Measurements from ENCODE around the gene ATAD3C.

- TF ChIP-seq POLR2A (IDR thresholded peaks at IDR 0.05), result no peak
- TF ChIP-seq CTCF (IDR thresholded peaks at IDR 0.05 in 8 of 11, conservative IDR thresholded peaks at IDR 0.05 in 3 of 11), result no peak
- TF ChIP-seq POLR2AphosphoS5 (IDR thresholded peaks at IDR 0.05), result no peak
Measured at GRCh38 chr1:1517973-1518620, 68.6 kb downstream of the ATAD3C start.

Measured in spleen (tissue), 7 donors.